Amygdala (tissue), 56 donors: ENCODE results near the gene TCF4.

Experiments used
- DNase-seq, 56 donors: peaks; one replicate each; lab custom pipeline; 2025; lab: John Stamatoyannopoulos, UW

The TCF4 gene

DNA sequence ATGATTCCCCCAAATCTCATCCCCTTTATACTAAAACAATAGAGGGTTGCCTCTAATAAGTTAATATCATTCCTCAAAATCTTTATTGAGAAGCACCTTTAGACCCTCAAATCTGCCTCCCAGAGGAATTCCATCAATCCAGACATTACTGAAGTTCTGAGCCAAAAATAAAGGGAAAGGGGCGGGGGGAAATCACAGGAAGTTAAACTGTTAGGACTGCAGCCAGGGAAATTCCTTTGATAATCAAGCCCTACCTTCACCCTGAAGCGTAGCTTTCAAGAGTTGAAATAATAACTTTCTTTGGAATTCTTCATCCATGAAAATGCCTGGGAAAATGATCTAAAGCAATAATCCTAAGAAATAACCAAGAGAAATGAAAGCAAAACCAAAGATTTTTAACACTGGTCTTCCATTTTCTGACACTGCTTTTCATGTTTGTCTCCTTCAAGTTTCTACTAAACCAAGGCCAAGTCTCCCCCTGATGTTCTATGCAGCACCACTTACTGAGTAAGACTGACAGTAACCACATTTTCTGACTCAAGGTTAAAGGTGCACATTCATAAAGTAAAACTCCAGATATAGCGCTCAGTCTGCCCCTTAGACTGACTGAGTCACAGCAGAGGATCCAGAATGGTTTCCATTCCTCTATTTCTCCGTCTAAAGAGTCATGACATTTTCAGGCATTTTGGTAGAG is 78.2 kb downstream of the TCF4 start:
- DNase-seq: no peak

DNA sequence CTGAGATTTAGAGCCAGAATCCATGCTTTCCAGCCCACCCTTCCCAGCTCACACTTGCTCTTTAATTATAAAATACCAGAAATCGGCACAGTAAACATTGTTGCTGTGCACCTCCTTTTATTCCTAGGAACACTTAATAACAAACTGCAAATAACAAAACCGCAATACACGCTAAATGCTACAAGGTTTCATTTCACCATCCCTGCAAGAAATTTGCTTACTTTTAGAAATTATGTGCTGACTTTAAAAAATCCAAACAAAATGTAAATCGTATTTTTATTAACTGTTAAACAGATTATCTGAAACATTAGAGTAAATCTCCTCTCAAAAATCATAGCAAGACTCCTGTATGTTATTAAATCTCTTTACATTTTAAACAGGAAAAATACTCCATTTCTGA is 79.3 kb downstream of the TCF4 start:
- DNase-seq: no peak

GRCh38 chr18:55506074-55506473 is 81.9 kb downstream of the TCF4 start:
- DNase-seq: no peak

DNA sequence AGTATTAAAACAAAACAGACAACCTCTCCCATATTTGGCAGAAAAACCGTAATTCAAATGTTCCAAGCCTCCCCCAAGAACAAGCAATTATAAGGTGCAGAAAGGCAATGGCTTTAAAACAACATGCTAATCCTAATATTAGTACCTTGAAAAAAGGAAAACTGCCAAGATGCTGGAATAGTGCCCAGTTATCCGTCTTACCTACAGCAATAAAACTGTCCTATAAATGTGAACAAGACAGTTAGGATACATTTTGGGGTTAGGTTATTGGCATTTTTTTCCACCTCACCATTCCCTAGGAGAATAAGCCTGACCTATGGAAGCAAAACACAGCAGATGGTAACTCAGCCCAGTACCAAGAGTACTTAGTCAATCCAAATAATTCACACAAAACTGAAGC is 83.2 kb downstream of the TCF4 start:
- no peak for DNase-seq

DNA sequence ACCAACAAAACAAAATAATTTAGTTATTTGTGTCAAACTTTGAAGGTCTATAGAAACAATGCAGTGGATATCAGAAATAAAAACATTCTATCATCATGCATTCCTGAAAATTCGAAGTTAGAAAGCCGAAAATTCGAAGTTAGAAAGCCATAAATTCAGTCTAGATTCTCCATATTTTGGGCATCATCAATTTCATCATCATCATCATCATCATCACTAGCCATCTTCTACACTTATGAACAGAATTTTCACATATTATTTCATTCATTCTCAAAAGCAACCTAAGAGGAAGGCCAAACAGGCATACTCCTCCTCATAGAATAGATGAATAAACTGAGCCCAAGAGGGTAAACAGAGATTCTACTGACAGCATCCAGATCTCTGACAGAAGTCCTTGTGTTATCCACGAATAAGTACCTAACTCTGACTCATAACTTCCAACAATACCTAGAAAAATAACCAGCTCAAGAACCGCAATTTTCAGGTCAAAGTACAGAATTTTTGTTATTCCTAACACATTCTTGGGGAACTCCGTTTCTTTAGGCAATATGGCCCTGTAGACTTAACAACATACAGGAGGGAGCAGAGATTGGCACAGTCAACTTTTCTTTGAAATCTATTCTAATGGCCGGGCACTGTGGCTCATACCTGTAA is 84.7 kb downstream of the TCF4 start:
- no peak for DNase-seq

DNA sequence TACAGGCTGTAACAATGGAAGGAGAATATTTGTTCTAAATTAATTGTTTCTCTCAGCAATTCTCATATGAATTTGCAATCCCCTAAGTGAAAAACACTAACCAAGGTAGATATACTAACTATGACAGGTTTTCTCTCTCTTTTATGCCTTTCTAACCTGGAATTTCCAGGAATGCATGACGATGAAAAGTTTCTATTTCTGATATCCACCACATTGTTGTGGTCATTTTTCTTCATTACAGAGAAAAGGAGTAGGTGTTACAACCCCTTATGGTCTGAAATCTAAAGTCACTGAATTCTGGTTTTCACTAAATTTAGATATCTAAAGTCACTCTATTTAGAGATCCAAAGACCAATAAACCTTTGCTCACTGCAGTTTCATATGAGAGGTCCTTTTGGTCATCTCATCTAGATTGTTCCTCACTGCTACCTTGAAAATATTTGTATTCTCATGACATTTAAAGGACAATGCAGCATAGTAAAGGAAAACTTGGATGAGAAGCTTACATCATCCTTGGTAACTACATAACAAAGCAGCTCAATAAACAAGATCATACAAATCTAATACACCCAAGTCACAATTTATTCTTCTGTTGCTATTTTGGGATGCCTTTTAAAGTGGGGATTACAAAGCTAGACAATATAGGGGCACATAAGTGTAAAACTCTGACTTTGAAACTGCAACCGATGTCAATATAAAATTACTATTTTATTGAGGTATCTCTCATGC is 85.8 kb downstream of the TCF4 start:
- DNase-seq: no peak

GRCh38 chr18:55501579-55501978 is 86.4 kb downstream of the TCF4 start:
- DNase-seq: no peak

GRCh38 chr18:55500316-55501086 is 87.5 kb downstream of the TCF4 start:
- no peak for DNase-seq

DNA sequence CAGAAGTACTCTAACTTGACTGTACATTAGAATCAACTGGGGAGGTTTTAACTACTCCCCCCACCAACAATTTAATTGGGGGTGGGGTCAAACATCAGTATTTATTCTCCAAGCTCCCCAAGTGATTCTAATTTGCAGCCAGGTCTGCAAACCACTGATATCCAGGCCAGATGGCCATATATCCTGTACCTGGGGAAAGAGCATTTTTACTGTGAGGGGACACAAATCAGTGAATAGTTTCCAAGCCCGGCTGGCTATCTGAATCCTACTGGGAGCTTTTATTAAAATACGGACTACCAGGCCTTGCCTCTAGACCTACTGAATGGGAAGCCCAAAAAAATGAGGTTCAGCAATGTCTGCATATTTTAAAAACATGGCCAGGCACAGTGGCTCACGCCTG is 88.5 kb downstream of the TCF4 start:
- DNase-seq: no peak

DNA sequence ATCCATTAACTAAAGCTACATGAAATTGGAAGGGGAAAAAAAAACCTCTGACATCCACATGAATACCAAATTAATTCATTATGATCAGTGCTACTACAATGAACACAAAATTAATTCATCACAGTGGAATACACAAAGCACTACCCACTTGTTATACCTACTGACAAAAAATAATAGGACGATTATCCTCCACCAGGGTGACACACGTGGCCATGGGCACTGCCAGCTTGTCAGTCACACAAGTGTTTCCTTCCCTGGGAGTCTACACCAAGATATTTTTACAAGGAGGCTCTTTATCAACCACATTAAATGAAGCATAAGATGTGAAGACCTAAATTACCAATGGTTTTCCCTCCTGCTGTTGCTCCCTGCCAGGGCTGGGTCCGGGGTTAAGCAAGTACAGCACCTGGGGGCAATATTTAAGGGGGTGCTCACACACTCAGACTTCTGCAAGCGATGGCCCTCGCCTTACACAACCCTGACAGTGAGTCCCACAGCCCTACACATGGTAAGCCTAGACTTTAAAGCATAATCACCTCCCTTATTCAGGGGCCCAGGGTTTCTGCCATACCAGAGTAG is 90.1 kb downstream of the TCF4 start:
- DNase-seq: no peak

GRCh38 chr18:55494899-55495298 is 93.1 kb downstream of the TCF4 start:
- DNase-seq: no peak

DNA sequence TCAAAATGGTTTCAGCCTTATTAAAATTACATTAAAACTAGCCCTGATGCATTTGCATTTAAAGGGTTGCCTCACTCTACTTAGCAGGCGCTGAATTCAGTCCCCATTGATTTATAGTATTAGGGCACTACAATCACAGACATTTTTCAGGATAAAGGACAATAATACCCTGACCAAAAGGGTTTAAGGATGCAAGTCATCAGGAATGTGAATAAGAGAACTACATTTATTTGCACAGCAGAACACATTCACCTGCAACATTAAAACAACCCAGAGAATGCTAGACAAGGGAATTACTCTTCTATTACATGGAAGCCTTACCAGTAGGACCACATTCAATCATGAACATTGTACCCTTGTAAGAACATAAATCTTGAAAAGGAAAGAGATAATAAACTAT is 93.6 kb downstream of the TCF4 start:
- no peak for DNase-seq

- no peak for DNase-seq
Measured at GRCh38 chr18:55491616-55492015, 96.4 kb downstream of the TCF4 start.

DNA sequence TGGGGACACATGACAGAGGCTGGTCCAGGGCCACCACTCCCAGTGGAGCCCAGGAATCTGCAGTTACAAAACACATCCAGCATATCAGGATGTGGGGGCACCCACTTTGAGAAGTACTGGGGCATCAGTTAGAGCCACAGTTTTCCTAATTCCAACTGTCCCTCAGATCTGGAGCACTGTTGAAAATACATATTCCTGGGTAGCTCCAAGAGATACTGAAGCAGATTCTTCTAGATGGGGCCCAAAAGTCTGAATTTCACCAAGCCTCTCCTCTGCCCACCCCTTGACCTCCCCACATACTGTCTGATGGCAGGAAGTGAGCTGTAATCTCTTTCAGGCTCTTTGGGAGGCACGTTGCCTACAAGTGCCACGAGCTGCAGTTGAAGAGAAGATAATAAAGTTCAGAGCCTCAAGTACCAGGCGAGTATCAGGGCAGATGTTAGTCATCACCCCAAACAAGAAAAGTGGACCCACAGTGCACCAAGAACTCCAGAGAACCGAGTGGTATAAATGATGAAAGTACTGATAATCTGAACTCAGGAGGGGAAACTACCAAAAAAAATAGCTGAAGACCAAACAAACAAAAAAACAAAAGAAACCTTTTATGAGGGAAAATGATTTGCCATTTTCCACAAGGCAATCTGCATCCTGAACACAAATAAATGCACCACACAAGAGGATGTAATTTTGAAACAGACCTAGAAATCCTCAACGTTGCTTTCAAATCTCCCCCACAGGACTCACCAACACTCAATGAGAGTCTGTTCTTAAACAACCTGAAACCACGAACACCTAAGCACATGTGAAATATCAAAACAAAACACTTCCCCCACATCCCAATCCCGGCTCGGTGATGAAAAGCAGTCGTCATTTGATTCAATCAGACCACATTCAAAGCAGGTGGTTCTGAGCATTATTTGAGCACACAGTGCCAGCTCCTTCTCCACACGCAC is 98.7 kb downstream of the TCF4 start:
- DNase-seq: no peak

DNA sequence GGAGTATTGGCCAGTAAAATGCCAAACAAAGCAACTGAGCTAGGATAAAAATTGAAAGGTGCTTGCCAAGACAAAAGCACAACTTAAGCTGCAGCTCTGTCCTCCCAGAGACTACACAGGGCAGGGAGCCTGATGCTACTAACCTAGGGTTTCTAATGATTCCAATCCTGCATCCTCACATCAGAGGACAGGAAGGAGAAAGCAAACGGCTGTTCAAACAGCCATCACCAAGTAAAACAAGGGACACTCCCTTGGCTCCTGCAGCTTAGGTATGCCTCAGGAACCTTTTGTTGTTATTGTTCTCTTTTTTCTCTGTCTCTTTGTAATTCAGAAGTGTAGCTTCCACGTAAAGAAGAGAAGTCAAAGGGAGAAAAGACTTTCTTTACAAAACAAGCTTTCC is 99.5 kb downstream of the TCF4 start:
- no peak for DNase-seq

DNA sequence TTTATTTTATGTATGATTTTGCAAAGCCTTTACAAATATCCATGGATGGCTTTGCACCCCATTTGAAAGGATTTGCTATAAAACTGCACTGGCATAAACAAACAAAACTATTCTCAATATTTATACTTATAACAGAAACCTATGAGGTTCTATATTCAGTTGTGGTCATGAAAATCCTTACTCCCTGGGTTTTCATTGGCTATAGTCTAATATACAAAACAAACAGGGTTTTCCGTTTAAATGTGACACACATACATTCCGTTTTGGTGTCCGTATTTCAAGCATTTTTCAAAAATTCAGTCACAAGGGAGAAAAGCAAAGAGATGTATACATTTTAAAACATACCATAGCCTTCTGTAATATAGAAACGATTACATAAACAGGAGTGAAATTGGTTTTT is 100.0 kb downstream of the TCF4 start:
- DNase-seq: no peak

DNA sequence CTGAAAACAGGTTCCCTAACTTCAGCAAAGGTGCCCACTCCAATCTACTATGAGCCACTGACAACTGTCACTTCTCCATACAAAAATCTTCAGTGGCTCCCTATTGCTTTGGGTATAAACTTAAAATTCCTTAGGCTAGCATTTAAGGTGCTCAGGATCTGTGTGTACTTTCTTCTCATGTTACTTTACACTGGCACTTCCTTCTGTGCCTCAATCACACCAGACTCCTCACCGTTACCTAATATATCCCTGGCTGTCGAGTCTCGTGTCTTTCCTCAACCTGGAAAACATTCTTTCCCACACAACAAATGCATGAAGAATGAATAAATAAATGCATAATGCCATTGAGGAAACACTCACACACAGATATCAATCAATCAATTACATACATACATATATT is 101.1 kb downstream of the TCF4 start:
- no peak for DNase-seq

DNA sequence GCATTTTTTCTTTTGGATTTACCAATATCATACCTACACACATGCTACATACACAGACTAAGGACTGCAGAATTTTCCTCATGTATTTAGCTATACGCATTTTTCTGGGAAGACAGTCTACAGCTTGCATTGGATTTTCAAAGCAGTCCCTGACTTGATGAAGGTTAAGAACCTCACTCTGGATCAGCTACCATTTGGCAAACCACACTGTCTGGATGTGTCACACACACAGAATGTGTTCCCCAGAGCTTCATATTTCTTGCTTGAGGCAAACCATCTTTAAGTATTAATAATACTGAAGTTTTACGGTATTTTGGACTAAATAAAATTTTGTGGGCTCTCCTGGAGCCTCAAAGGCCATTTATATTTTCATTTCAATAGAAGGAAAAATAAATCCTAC is 102.3 kb downstream of the TCF4 start:
- DNase-seq: no peak

DNA sequence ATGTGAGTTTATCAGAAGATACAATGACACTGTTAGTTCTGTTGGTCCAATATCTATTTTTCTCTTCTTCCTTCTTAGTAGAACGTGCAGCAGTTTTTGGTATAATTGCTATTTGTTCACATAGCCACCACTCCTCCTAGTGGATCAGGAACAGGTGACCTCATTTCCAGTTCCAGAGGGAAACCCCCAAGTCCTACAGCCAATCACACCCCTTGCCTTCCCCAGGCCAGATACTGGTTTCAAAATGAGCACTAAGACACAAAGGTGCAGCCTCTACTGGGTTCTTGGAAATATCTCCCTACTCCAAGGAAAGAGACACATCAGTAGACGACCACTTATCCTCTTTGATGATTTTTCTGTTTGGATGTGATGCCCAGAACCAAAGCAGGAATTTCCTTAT is 103.2 kb downstream of the TCF4 start:
- no peak for DNase-seq
